ENCODE results near the gene GLYATL2.
A peak's percentile ranks its signal among the peaks of the same experiment; 100 is the strongest.

GLYATL2 gene

GRCh38 chr11:58844361-58845005 lies at the start of gene GLYATL2:
TSS of gene GLYATL2 (minus strand) at chr11:58844704. CDS start at chr11:58839612, 5,092 bp downstream.
- no peak for DNase-seq

GRCh38 chr11:58893899-58894298 lies 49.4 kb upstream of the GLYATL2 start:
- DNase-seq, result no peak

- DNase-seq, result peak; percentile 27
These were observed 44.1 kb upstream of the GLYATL2 start for GRCh38 chr11:58888579-58888978.

GRCh38 chr11:58887452-58887851 lies 42.9 kb upstream of the GLYATL2 start:
- no peak for DNase-seq

GRCh38 chr11:58880625-58881024 lies 36.1 kb upstream of the GLYATL2 start:
- DNase-seq, result no peak

- DNase-seq, result no peak
These were observed 35.7 kb upstream of the GLYATL2 start for GRCh38 chr11:58880166-58880565.

- no peak for DNase-seq
These were observed 23.1 kb upstream of the GLYATL2 start for GRCh38 chr11:58867556-58867955.

- DNase-seq, result no peak
These were observed 22.3 kb upstream of the GLYATL2 start for GRCh38 chr11:58866788-58867187.

- DNase-seq, result no peak
These were observed 19.8 kb upstream of the GLYATL2 start for GRCh38 chr11:58864335-58864734.

- DNase-seq, result no peak
These were observed 19.2 kb upstream of the GLYATL2 start for GRCh38 chr11:58863697-58864096.

- no peak for DNase-seq
These were observed 17.0 kb upstream of the GLYATL2 start for GRCh38 chr11:58861533-58861932.

GRCh38 chr11:58856806-58857205 lies 12.3 kb upstream of the GLYATL2 start:
- no peak for DNase-seq

- peak; percentile 27 for DNase-seq
These were observed 882 bp upstream of the GLYATL2 start for GRCh38 chr11:58845386-58845785.

GRCh38 chr11:58837707-58838388 lies 6.7 kb downstream of the GLYATL2 start:
- DNase-seq, result no peak

GRCh38 chr11:58832056-58832645 lies 12.4 kb downstream of the GLYATL2 start:
- no peak for DNase-seq

GRCh38 chr11:58830673-58831301 lies 13.7 kb downstream of the GLYATL2 start:
- DNase-seq, result no peak

GRCh38 chr11:58829786-58830185 lies 14.7 kb downstream of the GLYATL2 start:
- DNase-seq, result no peak

- DNase-seq, result no peak
These were observed 30.8 kb downstream of the GLYATL2 start for GRCh38 chr11:58813693-58814092.

GRCh38 chr11:58811499-58811898 lies 33.0 kb downstream of the GLYATL2 start:
- no peak for DNase-seq

- peak; percentile 24 for DNase-seq
These were observed 37.2 kb downstream of the GLYATL2 start for GRCh38 chr11:58807343-58807742.

- no peak for DNase-seq
These were observed 39.4 kb downstream of the GLYATL2 start for GRCh38 chr11:58805065-58805464.

- no peak for DNase-seq
These were observed 42.4 kb downstream of the GLYATL2 start for GRCh38 chr11:58801974-58802545.

GRCh38 chr11:58801302-58801701 lies 43.2 kb downstream of the GLYATL2 start:
- no peak for DNase-seq
